BLaER1 (cell line): Measurements from ENCODE around the gene CHID1.

Experiments used
- H3K27ac ChIP-seq: shearing (Covaris generic); formaldehyde crosslinking; 2 replicates; pipeline ENCODE4 v1.8.1; 2022
- H3K27me3 ChIP-seq: shearing (Covaris generic); formaldehyde crosslinking; 2 replicates; pipeline ENCODE4 v1.8.1; 2022
- H3K36me3 ChIP-seq: shearing (Covaris generic); formaldehyde crosslinking; 2 replicates; pipeline ENCODE4 v1.8.1; 2022
- H3K4me1 ChIP-seq: shearing (Covaris generic); formaldehyde crosslinking; 2 replicates; pipeline ENCODE4 v1.8.1; 2022
- H3K4me2 ChIP-seq: shearing (Covaris generic); formaldehyde crosslinking; 2 replicates; pipeline ENCODE4 v1.8.1; 2022
- H3K4me3 ChIP-seq: shearing (Covaris generic); formaldehyde crosslinking; 2 replicates; pipeline ENCODE4 v1.8.1; 2022
- H3K9ac ChIP-seq: shearing (Covaris generic); formaldehyde crosslinking; 2 replicates; pipeline ENCODE4 v1.8.1; 2022
- H3K9me3 ChIP-seq: shearing (Covaris generic); formaldehyde crosslinking; 2 replicates; pipeline ENCODE4 v1.8.1; 2022
- H4K20me1 ChIP-seq: shearing (Covaris generic); formaldehyde crosslinking; 2 replicates; pipeline ENCODE4 v1.8.1; 2022
- Cebpa-rat ChIP-seq: shearing (Covaris generic); IDR thresholded peaks from 2 replicates; pipeline ENCODE4 v1.8.1; 2022

Gene CHID1

DNA sequence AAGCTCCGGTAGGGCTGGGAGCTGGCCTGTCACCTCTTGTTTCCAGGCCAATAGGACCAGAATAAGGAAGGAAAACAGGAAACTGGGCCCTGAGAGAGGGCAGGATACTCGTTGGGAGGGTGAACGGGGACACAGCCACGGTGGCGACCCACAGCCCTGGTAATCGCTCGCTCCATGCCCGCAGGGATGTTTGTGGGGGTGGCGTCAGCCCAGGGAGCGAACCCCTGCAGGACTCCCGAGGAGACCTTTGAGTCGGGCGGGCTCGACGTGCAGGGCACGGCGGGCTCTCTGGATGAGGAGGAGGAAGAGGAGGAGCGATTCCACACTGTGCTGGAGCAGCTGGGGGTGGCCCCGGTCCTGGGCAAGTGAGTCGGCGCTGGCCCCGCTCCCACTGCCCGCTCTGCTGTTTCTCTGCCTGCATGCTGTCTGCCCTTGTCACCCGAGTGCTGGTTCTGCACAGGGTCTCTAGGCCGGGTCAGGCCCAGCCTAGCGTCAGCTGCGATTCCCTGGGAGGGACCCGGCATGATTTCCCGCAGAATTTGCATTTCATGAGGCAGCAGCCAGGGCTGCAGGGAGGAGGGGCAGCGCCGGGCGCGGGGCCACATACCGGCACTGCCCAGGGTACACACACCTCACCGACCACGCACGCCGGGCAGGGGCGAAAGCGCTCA lies 81.3 kb downstream of the CHID1 start:
- TF ChIP-seq Cebpa-rat: no peak
- Histone ChIP-seq H3K4me1 (peaks cover 94% of the 10 kb centered on the region), H3K4me2 (peak overlapping the region; percentile 100), H4K20me1 (peaks cover 93% of the 10 kb centered on the region), H3K27ac (no peak overlapping the region), H3K9me3 (no peaks in the 10 kb centered on the region), H3K4me3 (peak overlapping the region; percentile 64), H3K9ac (peak overlapping the region; percentile 38; the same call in 1 of the 2 replicates), H3K27me3 (peaks cover 92% of the 10 kb centered on the region), H3K36me3 (peaks cover 16% of the 10 kb centered on the region)

DNA sequence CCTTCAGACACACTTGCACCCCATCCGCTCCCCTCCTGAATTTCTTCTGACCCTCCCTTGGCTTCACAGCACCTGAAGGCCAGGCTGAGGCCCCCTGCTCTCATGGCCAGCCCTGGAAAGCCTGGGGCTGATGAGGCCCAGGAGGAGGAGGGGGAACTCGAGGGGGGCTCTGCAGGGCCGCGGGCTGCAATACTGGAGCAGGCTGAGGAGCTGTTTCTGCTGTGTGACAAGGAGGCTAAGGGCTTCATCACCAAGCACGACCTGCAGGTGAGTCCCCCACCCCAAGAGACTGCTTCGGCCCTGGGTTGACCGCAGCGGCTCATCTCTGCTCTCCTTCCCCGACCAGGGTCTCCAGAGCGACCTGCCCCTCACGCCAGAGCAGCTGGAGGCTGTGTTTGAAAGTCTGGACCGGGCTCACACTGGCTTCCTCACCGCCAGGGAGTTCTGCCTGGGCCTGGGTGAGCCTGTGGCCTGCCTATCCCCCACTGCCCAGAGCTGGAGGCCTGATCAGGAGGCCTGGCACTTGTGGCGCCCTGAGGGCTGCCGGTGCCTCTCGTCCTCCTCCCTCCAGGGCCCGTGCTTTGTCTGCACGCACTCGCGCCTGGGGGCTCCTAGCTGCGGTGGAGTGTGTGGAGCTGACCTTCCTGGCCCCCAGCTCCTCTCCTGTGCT lies 82.0 kb downstream of the CHID1 start:
- H3K4me3 ChIP-seq: peak overlapping the region; percentile 64
- peaks cover 22% of the 10 kb centered on the region for H3K36me3 ChIP-seq
- H3K4me1 ChIP-seq: peaks cover 89% of the 10 kb centered on the region
- peak overlapping the region; percentile 100 for H3K4me2 ChIP-seq
- H3K27ac ChIP-seq: no peak overlapping the region
- peaks cover 93% of the 10 kb centered on the region for H4K20me1 ChIP-seq
- peak overlapping the region; percentile 15; the same call in 1 of the 2 replicates for H3K9ac ChIP-seq
- H3K9me3 ChIP-seq: no peaks in the 10 kb centered on the region
- peaks cover 85% of the 10 kb centered on the region for H3K27me3 ChIP-seq
- TF ChIP-seq Cebpa-rat: no peak

DNA sequence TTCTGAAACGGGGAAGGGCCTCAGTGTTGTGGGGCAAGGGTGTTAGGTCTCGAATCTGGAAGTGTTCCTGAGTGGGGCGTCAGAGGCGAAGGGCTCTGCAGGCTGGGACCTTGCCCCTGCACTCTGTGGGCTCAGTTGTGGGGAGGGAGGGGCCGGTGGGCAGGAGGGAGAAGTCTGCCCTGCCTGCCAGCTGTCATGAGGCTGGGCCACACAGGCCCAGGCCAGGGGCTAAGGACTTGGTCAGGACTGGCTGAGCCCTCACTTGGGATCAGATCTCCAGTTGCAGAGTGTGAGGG lies 82.8 kb downstream of the CHID1 start, which contains the start of gene CRACR2B:
Gene CRACR2B, plus strand, starts transcription at position 23 of the 296 bp plus-strand sequence. CDS start 689 bp downstream, outside the sequence.
- no peak for TF ChIP-seq Cebpa-rat
- peaks cover 97% of the 10 kb centered on the region for H4K20me1 ChIP-seq
- H3K36me3 ChIP-seq: peaks cover 30% of the 10 kb centered on the region
- peak within 1 kb of the TSS; percentile 9; the same call in 1 of the 2 replicates for H3K27ac ChIP-seq
- peaks cover 81% of the 10 kb centered on the region for H3K27me3 ChIP-seq
- peak within 1 kb of the TSS; percentile 100 for H3K4me2 ChIP-seq
- H3K9ac ChIP-seq: peak within 1 kb of the TSS; percentile 50; the same call in 1 of the 2 replicates
- H3K9me3 ChIP-seq: no peaks in the 10 kb centered on the region
- peaks cover 85% of the 10 kb centered on the region for H3K4me1 ChIP-seq
- peak within 1 kb of the TSS; percentile 69 for H3K4me3 ChIP-seq

DNA sequence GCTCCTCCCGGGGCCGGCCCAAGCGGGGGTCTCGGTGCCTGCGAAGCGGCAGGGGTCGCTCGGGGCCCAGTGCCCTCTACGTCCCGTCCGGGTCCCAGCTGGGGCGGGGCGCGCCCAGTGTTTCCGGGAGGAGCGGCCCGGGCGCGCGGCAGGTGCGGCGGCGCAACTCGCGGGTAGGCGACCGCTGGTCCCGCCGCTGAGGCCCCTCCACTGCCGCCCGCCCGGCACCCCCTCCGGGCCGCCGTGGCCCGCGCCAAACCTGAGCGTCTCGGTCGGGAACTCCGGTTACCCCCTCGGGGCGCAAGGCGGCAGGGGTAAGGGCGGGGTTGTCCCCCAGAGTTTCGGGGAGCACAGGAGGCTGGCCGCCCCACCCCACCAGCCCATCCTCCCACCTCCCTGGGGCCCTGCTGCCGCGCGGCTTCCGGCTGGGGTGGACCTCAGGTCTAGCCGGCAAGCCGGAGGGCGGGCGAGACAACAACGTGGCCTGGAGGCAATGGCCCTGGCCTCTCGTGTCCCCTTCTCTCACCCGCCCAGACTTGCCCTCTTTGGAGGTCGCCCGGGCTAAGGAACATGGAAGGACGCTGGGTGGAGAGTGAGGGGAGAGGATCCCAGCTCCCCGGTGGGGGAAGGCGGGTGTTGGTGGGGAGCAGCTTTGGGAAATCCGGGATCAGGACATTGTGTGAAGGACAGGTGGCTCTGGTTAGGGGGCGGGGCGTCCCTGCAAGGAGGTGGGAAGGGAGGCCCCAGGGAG lies 83.3 kb downstream of the CHID1 start:
- peak overlapping the region; percentile 9; the same call in 1 of the 2 replicates for H3K27ac ChIP-seq
- peak; percentile 45 for TF ChIP-seq Cebpa-rat
- peak overlapping the region; percentile 69 for H3K4me3 ChIP-seq
- H4K20me1 ChIP-seq: peaks cover 100% of the 10 kb centered on the region
- peak overlapping the region; percentile 50; the same call in 1 of the 2 replicates for H3K9ac ChIP-seq
- peaks cover 77% of the 10 kb centered on the region for H3K27me3 ChIP-seq
- peak overlapping the region; percentile 100 for H3K4me2 ChIP-seq
- H3K36me3 ChIP-seq: peaks cover 35% of the 10 kb centered on the region
- H3K9me3 ChIP-seq: no peaks in the 10 kb centered on the region
- peaks cover 85% of the 10 kb centered on the region for H3K4me1 ChIP-seq

DNA sequence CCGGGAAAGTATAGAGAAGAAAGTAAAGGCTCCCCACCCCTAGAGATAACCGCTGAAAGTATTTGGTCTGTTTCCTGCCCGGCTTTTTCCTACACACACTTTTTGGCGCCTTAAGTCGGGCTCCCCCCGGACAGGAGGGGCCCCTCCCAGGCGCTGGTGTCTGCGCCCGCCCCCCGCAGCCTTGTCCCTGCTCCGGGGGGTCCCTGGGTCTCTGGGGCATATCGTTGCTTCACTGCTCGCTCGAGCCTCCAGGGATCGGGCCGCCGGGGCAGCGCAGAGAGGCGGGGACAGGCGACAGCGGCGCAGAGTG lies 83.8 kb downstream of the CHID1 start:
- no peak overlapping the region; the same call in 1 of the 2 replicates for H3K27ac ChIP-seq
- H3K4me1 ChIP-seq: peaks cover 85% of the 10 kb centered on the region
- peak overlapping the region; percentile 50; the same call in 1 of the 2 replicates for H3K9ac ChIP-seq
- peak overlapping the region; percentile 69 for H3K4me3 ChIP-seq
- peaks cover 72% of the 10 kb centered on the region for H3K27me3 ChIP-seq
- peaks cover 36% of the 10 kb centered on the region for H3K36me3 ChIP-seq
- H3K4me2 ChIP-seq: peak overlapping the region; percentile 100
- H3K9me3 ChIP-seq: no peaks in the 10 kb centered on the region
- H4K20me1 ChIP-seq: peaks cover 100% of the 10 kb centered on the region
- peak; percentile 75 for TF ChIP-seq Cebpa-rat

DNA sequence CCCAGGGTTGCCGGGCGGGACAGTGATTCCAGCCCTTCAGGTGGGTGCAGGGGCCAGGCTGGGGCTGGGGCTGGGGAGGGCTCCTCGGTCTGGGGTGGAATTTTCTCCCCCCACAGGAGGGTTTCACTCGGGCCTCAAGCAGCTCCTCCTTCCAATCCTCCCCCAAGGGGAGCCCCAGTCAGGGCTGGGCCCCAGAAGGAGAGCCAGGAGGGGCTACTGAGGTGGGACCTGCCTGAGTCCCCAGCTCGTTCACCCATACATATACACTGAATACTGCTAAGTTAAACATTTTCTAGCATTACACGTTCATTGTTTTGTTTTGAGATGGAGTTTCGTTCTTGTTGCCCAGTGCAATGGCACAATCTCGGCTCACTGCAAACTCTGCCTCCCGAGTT lies 84.4 kb downstream of the CHID1 start:
- Histone ChIP-seq H4K20me1 (peaks cover 100% of the 10 kb centered on the region), H3K4me3 (peak overlapping the region; percentile 69), H3K27ac (no peak overlapping the region; the same call in 1 of the 2 replicates), H3K36me3 (peaks cover 36% of the 10 kb centered on the region), H3K4me2 (peak overlapping the region; percentile 100), H3K4me1 (peaks cover 85% of the 10 kb centered on the region), H3K27me3 (peaks cover 66% of the 10 kb centered on the region), H3K9ac (peak overlapping the region; percentile 50; the same call in 1 of the 2 replicates), H3K9me3 (no peaks in the 10 kb centered on the region)
- TF ChIP-seq Cebpa-rat: no peak

DNA sequence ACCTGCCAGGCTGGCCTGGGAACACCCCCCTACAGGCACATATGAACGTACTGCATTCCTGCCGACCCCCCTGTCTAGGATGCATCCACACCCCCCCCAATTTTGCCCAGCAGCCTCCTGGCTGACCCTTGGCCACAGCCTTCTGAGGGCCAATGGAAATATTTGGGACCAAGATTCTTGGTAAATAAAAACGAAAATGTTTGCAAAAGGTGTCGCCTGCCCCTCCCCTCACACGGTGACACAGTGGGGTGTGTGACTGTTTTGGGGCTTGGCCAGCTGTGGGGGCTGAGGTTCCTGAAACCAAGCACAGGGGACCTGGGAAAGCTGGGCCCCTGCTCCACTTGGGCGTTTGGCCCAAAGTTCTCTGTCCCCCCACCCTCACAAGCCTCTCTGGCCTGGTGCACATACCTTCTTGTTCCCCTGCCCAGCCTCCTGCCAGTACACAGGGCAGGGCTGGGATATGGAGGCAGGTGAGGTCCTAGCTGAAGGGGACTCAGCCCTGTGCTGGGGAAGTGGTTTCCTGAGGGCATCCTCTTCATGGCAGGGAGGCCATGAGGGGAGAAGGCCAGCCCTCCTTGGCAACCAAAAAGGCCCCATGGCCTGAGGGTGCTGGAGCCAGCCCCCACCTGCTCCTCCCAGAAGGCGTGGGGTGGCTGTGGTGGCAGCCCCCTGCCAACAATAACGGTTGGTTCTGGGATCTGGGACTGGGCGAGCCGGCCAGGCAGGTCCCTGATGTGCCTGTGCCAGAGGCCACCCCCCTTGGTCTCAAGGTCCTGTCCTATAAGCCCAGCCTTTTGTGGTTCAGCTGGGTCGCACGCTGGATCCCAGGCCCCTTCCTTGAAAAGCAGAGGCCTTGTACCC lies 85.0 kb downstream of the CHID1 start:
- Histone ChIP-seq H3K27ac (no peak overlapping the region), H3K36me3 (peaks cover 36% of the 10 kb centered on the region), H3K9ac (no peak overlapping the region), H3K4me1 (peaks cover 85% of the 10 kb centered on the region), H4K20me1 (peaks cover 100% of the 10 kb centered on the region), H3K4me3 (no peak overlapping the region; the same call in 1 of the 2 replicates), H3K27me3 (peaks cover 60% of the 10 kb centered on the region), H3K4me2 (peak overlapping the region; percentile 100), H3K9me3 (no peaks in the 10 kb centered on the region)
- TF ChIP-seq Cebpa-rat: no peak

DNA sequence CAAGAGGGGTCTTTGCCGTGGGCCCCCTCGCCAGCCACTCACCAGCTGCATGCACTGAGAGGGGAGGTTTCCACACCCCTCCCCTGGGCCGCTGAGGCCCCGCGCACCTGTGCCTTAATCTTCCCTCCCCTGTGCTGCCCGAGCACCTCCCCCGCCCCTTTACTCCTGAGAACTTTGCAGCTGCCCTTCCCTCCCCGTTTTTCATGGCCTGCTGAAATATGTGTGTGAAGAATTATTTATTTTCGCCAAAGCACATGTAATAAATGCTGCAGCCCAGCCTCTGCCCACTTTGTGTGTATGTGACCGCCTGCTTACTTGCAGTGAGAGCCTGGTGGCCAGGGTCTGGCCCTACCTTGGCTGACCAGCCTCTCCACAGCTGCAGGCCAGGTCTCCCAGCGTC lies 85.7 kb downstream of the CHID1 start:
- Histone ChIP-seq H3K27me3 (peaks cover 53% of the 10 kb centered on the region), H3K9ac (no peak overlapping the region), H3K9me3 (no peaks in the 10 kb centered on the region), H3K4me3 (no peak overlapping the region), H3K4me1 (peaks cover 83% of the 10 kb centered on the region), H3K4me2 (peak overlapping the region; percentile 100; the same call in 1 of the 2 replicates), H3K27ac (no peak overlapping the region), H4K20me1 (peaks cover 100% of the 10 kb centered on the region), H3K36me3 (peaks cover 36% of the 10 kb centered on the region)
- TF ChIP-seq Cebpa-rat: no peak

DNA sequence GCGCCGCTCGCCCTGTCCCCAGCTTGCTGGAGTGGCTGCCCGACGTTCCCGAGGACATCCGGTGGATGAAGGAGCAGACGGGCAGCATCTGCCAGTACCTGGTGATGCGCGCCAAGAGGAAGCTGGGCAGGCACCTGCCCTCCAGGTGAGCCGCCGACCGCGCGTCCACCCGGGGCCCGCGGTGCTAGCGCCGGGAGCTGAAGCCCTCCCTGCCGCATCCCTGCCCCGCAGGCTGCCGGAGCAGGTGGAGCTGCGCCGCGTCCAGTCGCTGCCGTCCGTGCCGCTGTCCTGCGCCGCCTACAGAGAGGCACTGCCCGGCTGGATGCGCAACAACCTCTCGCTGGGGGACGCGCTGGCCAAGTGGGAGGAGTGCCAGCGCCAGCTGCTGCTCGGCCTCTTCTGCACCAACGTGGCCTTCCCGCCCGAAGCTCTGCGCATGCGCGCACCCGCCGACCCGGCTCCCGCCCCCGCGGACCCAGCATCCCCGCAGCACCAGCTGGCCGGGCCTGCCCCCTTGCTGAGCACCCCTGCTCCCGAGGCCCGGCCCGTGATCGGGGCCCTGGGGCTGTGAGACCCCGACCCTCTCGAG lies 86.2 kb downstream of the CHID1 start:
- H3K4me3 ChIP-seq: no peak overlapping the region
- peaks cover 78% of the 10 kb centered on the region for H3K4me1 ChIP-seq
- H3K9me3 ChIP-seq: no peaks in the 10 kb centered on the region
- peaks cover 96% of the 10 kb centered on the region for H4K20me1 ChIP-seq
- no peak overlapping the region for H3K4me2 ChIP-seq
- peaks cover 48% of the 10 kb centered on the region for H3K27me3 ChIP-seq
- no peak for TF ChIP-seq Cebpa-rat
- no peak overlapping the region for H3K9ac ChIP-seq
- peaks cover 36% of the 10 kb centered on the region for H3K36me3 ChIP-seq
- no peak overlapping the region for H3K27ac ChIP-seq
